Measurements from ENCODE around the gene SYNC.
A peak's percentile ranks its signal among the peaks of the same experiment; 100 is the strongest.
"Not testable (repeated sequence)": the region's sequence is repeated elsewhere in the genome, so short reads cannot be mapped to it uniquely, and the experiment has no call there.

SYNC gene

GRCh38 chr1:32647308-32648134 lies 55.0 kb downstream of the SYNC start:
- ATAC-seq, result no peak
- TF ChIP-seq TCF4 (CRISPR knock-in tag; IDR thresholded peaks at IDR 0.05; ENCODE audit: borderline replicate concordance), result no peak
- no peak for TF ChIP-seq CREB5 (CRISPR knock-in tag; IDR thresholded peaks at IDR 0.05; ENCODE audit: low read depth)
- no peak for TF ChIP-seq TSHZ2 (CRISPR knock-in tag; IDR thresholded peaks at IDR 0.05)
- no peak for TF ChIP-seq CSRNP3 (CRISPR knock-in tag; IDR thresholded peaks at IDR 0.05)
- no peak for TF ChIP-seq ARNTL (CRISPR knock-in tag; IDR thresholded peaks at IDR 0.05; ENCODE audit: borderline replicate concordance, low read depth)
- no peak for TF ChIP-seq ISL1 (CRISPR knock-in tag; IDR thresholded peaks at IDR 0.05)
- TF ChIP-seq PATZ1 (CRISPR knock-in tag; IDR thresholded peaks at IDR 0.05; ENCODE audit: borderline replicate concordance), result no peak
- TF ChIP-seq RARB (CRISPR knock-in tag; IDR thresholded peaks at IDR 0.05), result no peak
- no peak for TF ChIP-seq ZFP30 (CRISPR knock-in tag; IDR thresholded peaks at IDR 0.05)
- TF ChIP-seq ZC3H10 (CRISPR knock-in tag; IDR thresholded peaks at IDR 0.05), result no peak
- TF ChIP-seq ZNF565 (CRISPR knock-in tag; conservative IDR thresholded peaks at IDR 0.05; ENCODE audit: low read depth), result no peak
- no peak for TF ChIP-seq ESRRG (CRISPR knock-in tag; IDR thresholded peaks at IDR 0.05)
- TF ChIP-seq ZNF8 (CRISPR knock-in tag; IDR thresholded peaks at IDR 0.05), result no peak
- TF ChIP-seq PPARA (CRISPR knock-in tag; IDR thresholded peaks at IDR 0.05; ENCODE audit: borderline replicate concordance), result no peak
- TF ChIP-seq SNAI2 (CRISPR knock-in tag; IDR thresholded peaks at IDR 0.05), result no peak
- no peak for TF ChIP-seq BACH2 (CRISPR knock-in tag; IDR thresholded peaks at IDR 0.05; ENCODE audit: borderline replicate concordance)
- no peak for TF ChIP-seq GLIS3 (CRISPR knock-in tag; IDR thresholded peaks at IDR 0.05)
- no peak for TF ChIP-seq ZNF70 (CRISPR knock-in tag; IDR thresholded peaks at IDR 0.05)
- no peak for TF ChIP-seq OSR1 (CRISPR knock-in tag; IDR thresholded peaks at IDR 0.05)

GRCh38 chr1:32644426-32644825 lies 58.1 kb downstream of the SYNC start:
- TF ChIP-seq ZFP3 (CRISPR knock-in tag; IDR thresholded peaks at IDR 0.05) (no peak), ZNF70 (CRISPR knock-in tag; IDR thresholded peaks at IDR 0.05) (no peak), OSR1 (CRISPR knock-in tag; IDR thresholded peaks at IDR 0.05) (no peak)
- ATAC-seq, result no peak

- ATAC-seq, result not testable (repeated sequence)
Observed at GRCh38 chr1:32642292-32642827, 60.2 kb downstream of the SYNC start.

- peak; percentile 65 for ATAC-seq
- TF ChIP-seq SNAI2 (CRISPR knock-in tag; IDR thresholded peaks at IDR 0.05) (no peak), GLIS3 (CRISPR knock-in tag; IDR thresholded peaks at IDR 0.05) (no peak), ZFP3 (CRISPR knock-in tag; IDR thresholded peaks at IDR 0.05) (no peak), PPARA (CRISPR knock-in tag; IDR thresholded peaks at IDR 0.05; ENCODE audit: borderline replicate concordance) (no peak), POU6F1 (CRISPR knock-in tag; IDR thresholded peaks at IDR 0.05; ENCODE audit: borderline replicate concordance, low read depth) (no peak), RARB (CRISPR knock-in tag; IDR thresholded peaks at IDR 0.05) (no peak)
Observed at GRCh38 chr1:32639489-32640075, 63.0 kb downstream of the SYNC start.

All from SK-N-SH treated with all-trans-retinoic acid at 6 μM for 48 hours (cell line).